Panc1 (cell line): ENCODE measurements around the gene PUS3. TPM values are rescaled to one million over a fixed set of nuclear protein-coding genes. Genes with fewer than 3 reads are reported as not detected.

Experiments used
- ATAC-seq: fragments of 200-7000 bp; cut with Tn5 transposase; 2 replicates; pipeline ENCODE4 v1.9.1; 2020; ENCODE audit warnings: mild to moderate bottlenecking, moderate library complexity
- BruUV-seq: library from RNA; stranded (reverse); fragments of 400-500 nt; replicated peaks from 2 replicates; lab custom pipeline; 2021; lab: Mats Ljungman, UMichigan
- CTCF ChIA-PET: fragments of 300-600 bp; sonication (Branson Sonifier 250); formaldehyde crosslinking; loops from one replicate; lab custom pipeline; 2022; ENCODE audit warnings: antibody characterized with exemption; lab: Charles Lee
- POLR2A ChIA-PET: fragments of 300-600 bp; sonication (Branson Sonifier 250); formaldehyde crosslinking; loops from one replicate; lab custom pipeline; 2022; ENCODE audit warnings: antibody characterized with exemption; lab: Charles Lee
- DNase-seq: peaks from one replicate; pipeline ENCODE4 v3.0.0-alpha.2; 2010; ENCODE audit warnings: low read depth, low spot score
- H3K27ac ChIP-seq: 2 replicates; pipeline ENCODE4 v1.5.1; 2011; ENCODE audit warnings: mild to moderate bottlenecking, low read length, inconsistent platforms
- H3K27me3 ChIP-seq: fragments of 200-500 bp; sonication (Bioruptor generic); 2 replicates; pipeline ENCODE4 v1.6.0; 2014; ENCODE audit warnings: low read length, inconsistent platforms; ENCODE audit not compliant: control insufficient read depth, insufficient read depth
- H3K36me3 ChIP-seq: fragments of 200-500 bp; sonication (Bioruptor generic); 2 replicates; pipeline ENCODE4 v1.5.1; 2014; ENCODE audit warnings: inconsistent platforms, mild to moderate bottlenecking, low read length, moderate library complexity; ENCODE audit not compliant: control insufficient read depth, insufficient read depth
- H3K4me1 ChIP-seq: 2 replicates; pipeline ENCODE4 v1.5.1; 2011; ENCODE audit warnings: inconsistent platforms, mild to moderate bottlenecking, low read length, moderate library complexity; ENCODE audit not compliant: control insufficient read depth, insufficient read depth
- H3K4me3 ChIP-seq, 2 experiments: 2 replicates each; pipeline ENCODE4 v1.5.1; 2011 to 2012; ENCODE audit warnings: low read depth in 2 of 2, low read length in 2 of 2, mild to moderate bottlenecking in 2 of 2, inconsistent platforms in 1 of 2, moderate library complexity in 1 of 2
- H3K9me3 ChIP-seq: fragments of 200-500 bp; sonication (Bioruptor generic); 2 replicates; pipeline ENCODE4 v1.5.1; 2014; ENCODE audit warnings: low read depth, mild to moderate bottlenecking, inconsistent platforms, low read length, moderate library complexity; ENCODE audit not compliant: control insufficient read depth, insufficient read depth
- POLR2AphosphoS5 ChIP-seq: IDR thresholded peaks from 2 replicates; pipeline ENCODE4 v1.6.1; 2012; ENCODE audit warnings: mild to moderate bottlenecking, low read depth, low read length, moderate library complexity
- SIN3A ChIP-seq: IDR thresholded peaks from 2 replicates; pipeline ENCODE4 v1.6.1; 2012; ENCODE audit warnings: low read depth, mild to moderate bottlenecking, low read length, moderate library complexity, borderline replicate concordance; ENCODE audit not compliant: insufficient read depth
- TCF7L2 ChIP-seq: IDR thresholded peaks from 2 replicates; pipeline ENCODE4 v1.6.1; 2011; ENCODE audit warnings: mild to moderate bottlenecking, low read depth, low read length, inconsistent platforms
- in situ Hi-C: cut with HindIII; loops from 2 replicates; pipeline ENCODE4 v1.10.0; 2016; ENCODE audit warnings: low sequenced_read_pairs, low pct_unique_long_range_greater_than_20kb
- intact Hi-C: fragments of 100-400 bp; cut with micrococcal nuclease; formaldehyde crosslinking; loops from one replicate; pipeline ENCODE4 v1.10.0; 2022; ENCODE audit not compliant: unreplicated experiment
- total RNA-seq: library from RNA; stranded (reverse); gene quantifications from one replicate; pipeline ENCODE4 v1.2.1, GENCODE V29; 2021; ENCODE audit not compliant: unreplicated experiment
- TF ChIP-seq, protein P1 (sequence below), 2 experiments: IDR thresholded peaks; 2 replicates each; pipeline ENCODE4 v1.6.1; 2011 to 2012; ENCODE audit warnings: low read depth in 2 of 2, control low read depth in 1 of 2, low read length in 1 of 2, mild to moderate bottlenecking in 1 of 2, moderate library complexity in 1 of 2; ENCODE audit not compliant: insufficient read depth in 1 of 2
- TF ChIP-seq, protein P2 (sequence below): fragments of 450-650 bp; IDR thresholded peaks from 2 replicates; pipeline ENCODE4 v1.5.1; 2017; ENCODE audit warnings: mild to moderate bottlenecking

The PUS3 gene
- total RNA-seq, 1 experiment from 2014 or later, result 15.1 TPM

DNA sequence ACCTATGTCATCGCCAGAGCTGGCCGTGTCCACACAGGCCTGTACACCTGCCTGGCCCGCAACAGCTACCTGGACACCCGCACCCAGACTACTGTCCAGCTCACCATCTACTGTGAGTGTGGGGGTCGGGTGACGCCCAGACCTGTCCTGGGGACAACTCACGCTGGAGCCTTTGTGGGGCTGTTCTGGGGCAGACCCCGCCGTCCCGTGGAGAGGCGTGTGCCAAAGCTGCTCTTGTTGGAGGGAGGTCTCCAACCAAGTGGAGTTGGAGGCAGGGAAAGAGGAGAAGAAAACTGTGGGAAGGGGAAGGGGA, 47.1 kb upstream of the PUS3 start:
- ChIA-PET POLR2A (no interaction called here), CTCF (interaction anchor here (0.7 kb wide), 1 partner anchor 45 kb away, joined by 12 read pairs; no protein-coding TSS in a partner anchor)
- in situ Hi-C loops (no loop called here), intact Hi-C loops (no loop called here)
- no peak for TF ChIP-seq TCF7L2
- TF ChIP-seq POLR2AphosphoS5, result no peak
- TF ChIP-seq, protein P1, sequence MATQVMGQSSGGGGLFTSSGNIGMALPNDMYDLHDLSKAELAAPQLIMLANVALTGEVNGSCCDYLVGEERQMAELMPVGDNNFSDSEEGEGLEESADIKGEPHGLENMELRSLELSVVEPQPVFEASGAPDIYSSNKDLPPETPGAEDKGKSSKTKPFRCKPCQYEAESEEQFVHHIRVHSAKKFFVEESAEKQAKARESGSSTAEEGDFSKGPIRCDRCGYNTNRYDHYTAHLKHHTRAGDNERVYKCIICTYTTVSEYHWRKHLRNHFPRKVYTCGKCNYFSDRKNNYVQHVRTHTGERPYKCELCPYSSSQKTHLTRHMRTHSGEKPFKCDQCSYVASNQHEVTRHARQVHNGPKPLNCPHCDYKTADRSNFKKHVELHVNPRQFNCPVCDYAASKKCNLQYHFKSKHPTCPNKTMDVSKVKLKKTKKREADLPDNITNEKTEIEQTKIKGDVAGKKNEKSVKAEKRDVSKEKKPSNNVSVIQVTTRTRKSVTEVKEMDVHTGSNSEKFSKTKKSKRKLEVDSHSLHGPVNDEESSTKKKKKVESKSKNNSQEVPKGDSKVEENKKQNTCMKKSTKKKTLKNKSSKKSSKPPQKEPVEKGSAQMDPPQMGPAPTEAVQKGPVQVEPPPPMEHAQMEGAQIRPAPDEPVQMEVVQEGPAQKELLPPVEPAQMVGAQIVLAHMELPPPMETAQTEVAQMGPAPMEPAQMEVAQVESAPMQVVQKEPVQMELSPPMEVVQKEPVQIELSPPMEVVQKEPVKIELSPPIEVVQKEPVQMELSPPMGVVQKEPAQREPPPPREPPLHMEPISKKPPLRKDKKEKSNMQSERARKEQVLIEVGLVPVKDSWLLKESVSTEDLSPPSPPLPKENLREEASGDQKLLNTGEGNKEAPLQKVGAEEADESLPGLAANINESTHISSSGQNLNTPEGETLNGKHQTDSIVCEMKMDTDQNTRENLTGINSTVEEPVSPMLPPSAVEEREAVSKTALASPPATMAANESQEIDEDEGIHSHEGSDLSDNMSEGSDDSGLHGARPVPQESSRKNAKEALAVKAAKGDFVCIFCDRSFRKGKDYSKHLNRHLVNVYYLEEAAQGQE (IDR thresholded peaks at IDR 0.05; ENCODE audit: insufficient read depth in 1 of 2, low read depth in 2 of 2, low read length in 1 of 2), result no peak
- TF ChIP-seq, protein P2, sequence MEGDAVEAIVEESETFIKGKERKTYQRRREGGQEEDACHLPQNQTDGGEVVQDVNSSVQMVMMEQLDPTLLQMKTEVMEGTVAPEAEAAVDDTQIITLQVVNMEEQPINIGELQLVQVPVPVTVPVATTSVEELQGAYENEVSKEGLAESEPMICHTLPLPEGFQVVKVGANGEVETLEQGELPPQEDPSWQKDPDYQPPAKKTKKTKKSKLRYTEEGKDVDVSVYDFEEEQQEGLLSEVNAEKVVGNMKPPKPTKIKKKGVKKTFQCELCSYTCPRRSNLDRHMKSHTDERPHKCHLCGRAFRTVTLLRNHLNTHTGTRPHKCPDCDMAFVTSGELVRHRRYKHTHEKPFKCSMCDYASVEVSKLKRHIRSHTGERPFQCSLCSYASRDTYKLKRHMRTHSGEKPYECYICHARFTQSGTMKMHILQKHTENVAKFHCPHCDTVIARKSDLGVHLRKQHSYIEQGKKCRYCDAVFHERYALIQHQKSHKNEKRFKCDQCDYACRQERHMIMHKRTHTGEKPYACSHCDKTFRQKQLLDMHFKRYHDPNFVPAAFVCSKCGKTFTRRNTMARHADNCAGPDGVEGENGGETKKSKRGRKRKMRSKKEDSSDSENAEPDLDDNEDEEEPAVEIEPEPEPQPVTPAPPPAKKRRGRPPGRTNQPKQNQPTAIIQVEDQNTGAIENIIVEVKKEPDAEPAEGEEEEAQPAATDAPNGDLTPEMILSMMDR, result no peak
- TF ChIP-seq SIN3A, result no peak
- DNase-seq, result no peak
- H3K4me1 ChIP-seq, result no peaks in the 10 kb centered on the region
- H3K9me3 ChIP-seq, result no peaks in the 10 kb centered on the region
- H3K4me3 ChIP-seq, result no peak overlapping the region
- no peak overlapping the region for H3K27ac ChIP-seq
- no TSS peak for BruUV-seq
- no peaks in the 10 kb centered on the region for H3K36me3 ChIP-seq
- no peak for ATAC-seq
- H3K27me3 ChIP-seq, result no peaks in the 10 kb centered on the region

DNA sequence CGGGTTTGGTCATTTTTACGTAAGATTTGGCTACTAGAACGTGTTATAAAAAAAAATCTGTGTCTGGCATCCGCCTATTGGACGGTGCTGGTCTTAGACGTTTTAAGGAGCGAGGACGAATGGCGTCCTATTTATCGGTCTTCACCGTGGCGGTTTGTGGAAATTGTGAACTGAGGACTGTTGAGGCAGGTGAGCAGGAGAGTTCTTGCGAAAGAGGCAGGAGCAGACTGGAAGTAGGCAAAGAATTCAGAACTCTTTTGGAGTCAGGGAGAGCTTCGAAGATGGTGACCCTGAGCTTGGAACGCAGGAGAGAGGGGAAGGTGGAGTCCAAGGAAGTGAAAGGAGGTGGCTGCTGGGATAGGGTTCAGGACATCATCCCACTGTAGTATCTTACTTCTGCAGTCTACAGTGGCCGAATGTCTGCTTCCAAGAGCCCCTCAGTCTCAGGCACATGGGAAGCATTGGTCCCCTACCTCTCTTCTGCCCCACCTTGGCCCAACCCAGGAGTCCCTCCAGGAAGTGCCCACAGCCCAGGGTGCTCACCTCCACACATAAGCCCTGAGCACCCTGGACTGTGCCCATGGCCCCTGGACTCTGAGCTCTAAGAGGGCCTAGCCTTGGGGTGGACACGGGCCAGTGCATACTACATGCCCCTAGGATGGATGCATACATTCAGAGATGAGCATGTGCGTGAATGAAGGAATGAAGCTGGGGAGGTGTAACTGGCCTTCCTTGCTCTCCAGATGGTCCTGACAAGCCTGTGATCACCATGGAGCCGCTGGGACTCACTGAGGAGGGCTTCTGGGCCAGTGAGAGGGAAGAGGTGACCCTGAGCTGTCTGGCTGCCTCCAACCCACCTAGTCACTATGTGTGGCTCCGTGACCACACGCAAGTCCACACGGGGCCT, 46.5 kb upstream of the PUS3 start:
- H3K4me3 ChIP-seq, result no peak overlapping the region
- DNase-seq (no peak), ATAC-seq (no peak)
- in situ Hi-C loops, result loop anchor here (25.0 kb wide), 1 partner anchor 263 kb away; the partner anchor contains the start of genes FAM118B and RPUSD4
- TF ChIP-seq, protein P1 (IDR thresholded peaks at IDR 0.05; ENCODE audit: insufficient read depth in 1 of 2, low read depth in 2 of 2, low read length in 1 of 2), result no peak
- TF ChIP-seq TCF7L2 (no peak), SIN3A (no peak), POLR2AphosphoS5 (no peak)
- TF ChIP-seq, protein P2, result no peak
- intact Hi-C loops, result no loop called here
- no peaks in the 10 kb centered on the region for H3K9me3 ChIP-seq
- POLR2A ChIA-PET, result no interaction called here
- no peak overlapping the region for H3K27ac ChIP-seq
- CTCF ChIA-PET, result interaction anchor here (0.7 kb wide), 1 partner anchor 46 kb away, joined by 12 read pairs; no protein-coding TSS in a partner anchor
- H3K4me1 ChIP-seq, result no peaks in the 10 kb centered on the region
- H3K27me3 ChIP-seq, result no peaks in the 10 kb centered on the region
- no peaks in the 10 kb centered on the region for H3K36me3 ChIP-seq
- no TSS peak for BruUV-seq
